RWPE1 (cell line): ENCODE measurements around the gene FGF22.
A peak's percentile ranks its signal among the peaks of the same experiment; 100 is the strongest.
"Not testable (repeated sequence)": the region's sequence is repeated elsewhere in the genome, so short reads cannot be mapped to it uniquely, and the experiment has no call there.

Experiments used
- CTCF ChIA-PET: fragments of 350-600 bp; sonication (Branson Sonifier 250); formaldehyde crosslinking; extraction: SDS; loops from one replicate; lab custom pipeline; 2021; lab: Yijun Ruan, JAX
- POLR2A ChIA-PET: fragments of 400-600 bp; formaldehyde crosslinking; extraction: SDS; loops from one replicate; lab custom pipeline; 2020; ENCODE audit warnings: antibody characterized with exemption; ENCODE audit not compliant: low non-redundant PET; lab: Yijun Ruan, JAX
- DNase-seq: peaks from one replicate; pipeline ENCODE4 v3.0.0; 2012; ENCODE audit warnings: low spot score
- H3K27ac ChIP-seq: fragments of 450-650 bp; 2 replicates; pipeline ENCODE4 v1.5.1; 2017
- TF ChIP-seq, protein P1 (sequence below): fragments of 450-650 bp; conservative IDR thresholded peaks from 2 replicates; pipeline ENCODE4 v1.5.1; 2017; ENCODE audit warnings: low read depth, mild to moderate bottlenecking

The FGF22 gene

DNA sequence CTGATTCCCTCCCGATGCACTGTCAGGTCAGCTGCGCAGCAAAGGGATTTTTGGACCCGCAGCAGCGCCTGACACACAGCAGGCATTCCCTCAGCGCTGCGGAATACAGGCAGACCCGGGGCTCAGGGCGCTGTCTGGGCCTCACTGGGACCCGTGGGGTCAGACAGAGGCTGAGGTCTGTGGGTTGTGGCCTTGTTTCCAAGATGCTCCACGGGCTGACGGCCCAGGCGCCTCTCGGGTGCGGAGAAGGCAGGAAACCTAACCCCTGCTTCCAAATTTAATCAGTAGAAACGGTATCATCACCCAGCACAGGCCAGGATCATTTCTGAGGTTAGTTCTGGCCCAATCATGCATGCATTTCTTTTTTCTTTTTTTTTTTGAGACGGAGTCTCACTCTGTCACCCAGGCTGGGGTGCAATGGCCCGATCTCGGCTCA lies 24.0 kb downstream of the FGF22 start:
- TF ChIP-seq, protein P1, sequence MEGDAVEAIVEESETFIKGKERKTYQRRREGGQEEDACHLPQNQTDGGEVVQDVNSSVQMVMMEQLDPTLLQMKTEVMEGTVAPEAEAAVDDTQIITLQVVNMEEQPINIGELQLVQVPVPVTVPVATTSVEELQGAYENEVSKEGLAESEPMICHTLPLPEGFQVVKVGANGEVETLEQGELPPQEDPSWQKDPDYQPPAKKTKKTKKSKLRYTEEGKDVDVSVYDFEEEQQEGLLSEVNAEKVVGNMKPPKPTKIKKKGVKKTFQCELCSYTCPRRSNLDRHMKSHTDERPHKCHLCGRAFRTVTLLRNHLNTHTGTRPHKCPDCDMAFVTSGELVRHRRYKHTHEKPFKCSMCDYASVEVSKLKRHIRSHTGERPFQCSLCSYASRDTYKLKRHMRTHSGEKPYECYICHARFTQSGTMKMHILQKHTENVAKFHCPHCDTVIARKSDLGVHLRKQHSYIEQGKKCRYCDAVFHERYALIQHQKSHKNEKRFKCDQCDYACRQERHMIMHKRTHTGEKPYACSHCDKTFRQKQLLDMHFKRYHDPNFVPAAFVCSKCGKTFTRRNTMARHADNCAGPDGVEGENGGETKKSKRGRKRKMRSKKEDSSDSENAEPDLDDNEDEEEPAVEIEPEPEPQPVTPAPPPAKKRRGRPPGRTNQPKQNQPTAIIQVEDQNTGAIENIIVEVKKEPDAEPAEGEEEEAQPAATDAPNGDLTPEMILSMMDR: no peak
- CTCF ChIA-PET: interaction anchor here (0.8 to 1.7 kb wide), 2 partner anchors 13 to 70 kb away, joined by 3 to 7 read pairs; no protein-coding TSS in a partner anchor
- peak overlapping the region; percentile 99 for H3K27ac ChIP-seq
- DNase-seq: no peak
- POLR2A ChIA-PET: interaction anchor here (1.4 kb wide), 1 partner anchor 14 kb away, joined by 3 read pairs; no protein-coding TSS in a partner anchor

DNA sequence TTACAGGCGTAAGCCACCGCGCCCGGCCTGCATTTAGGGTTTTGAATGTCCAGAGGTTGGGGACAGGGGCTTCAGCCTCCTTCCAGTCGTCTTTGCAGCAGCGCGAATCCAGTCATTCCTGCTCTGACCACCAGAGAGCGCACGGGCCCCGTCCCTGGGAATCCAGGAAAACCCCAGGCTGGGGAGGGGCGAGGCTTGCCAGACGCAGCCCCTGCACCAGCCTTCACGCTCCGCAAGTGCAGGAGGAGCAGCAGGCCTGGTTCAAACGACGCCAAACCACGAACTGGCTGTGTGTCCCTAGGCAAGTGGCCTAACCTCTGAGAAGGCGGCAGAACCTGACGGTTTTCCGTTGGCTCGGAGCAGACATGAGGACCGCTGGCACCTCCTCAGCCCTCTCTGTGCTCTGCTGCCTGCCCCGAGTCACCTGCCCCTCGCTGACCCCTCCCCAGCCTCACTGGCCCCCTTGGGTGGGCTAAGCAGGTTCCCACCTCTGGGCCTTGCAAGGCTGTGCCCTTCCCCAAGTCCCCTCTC lies 25.3 kb downstream of the FGF22 start:
- CTCF ChIA-PET: no interaction called here
- TF ChIP-seq, protein P1: peak; percentile 95
- peak overlapping the region; percentile 99 for H3K27ac ChIP-seq
- POLR2A ChIA-PET: no interaction called here
- DNase-seq: peak; percentile 78

DNA sequence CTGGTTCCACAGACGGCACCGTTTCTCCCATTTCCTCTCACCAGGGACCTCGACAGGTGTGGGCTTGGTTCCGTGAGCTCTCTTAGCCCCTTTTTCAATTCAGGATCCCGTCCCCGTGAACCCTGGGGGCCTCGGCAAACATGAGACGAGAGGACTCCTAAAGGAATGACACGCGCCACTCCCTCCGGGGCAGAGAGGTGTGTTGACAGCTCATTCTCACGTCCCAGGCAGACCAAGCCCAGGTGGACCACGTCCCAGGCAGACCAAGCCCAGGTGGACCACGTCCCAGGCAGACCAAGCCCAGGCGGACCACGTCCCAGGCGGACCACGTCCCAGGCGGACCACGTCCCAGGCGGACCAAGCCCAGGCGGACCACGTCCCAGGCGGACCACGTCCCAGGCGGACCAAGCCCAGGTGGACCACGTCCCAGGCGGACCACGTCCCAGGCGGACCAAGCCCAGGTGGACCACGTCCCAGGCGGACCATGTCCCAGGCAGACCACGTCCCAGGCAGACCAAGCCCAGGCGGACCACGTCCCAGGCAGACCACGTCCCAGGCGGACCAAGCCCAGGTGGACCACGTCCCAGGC lies 27.4 kb downstream of the FGF22 start:
- POLR2A ChIA-PET, DNase-seq: not testable (repeated sequence)

DNA sequence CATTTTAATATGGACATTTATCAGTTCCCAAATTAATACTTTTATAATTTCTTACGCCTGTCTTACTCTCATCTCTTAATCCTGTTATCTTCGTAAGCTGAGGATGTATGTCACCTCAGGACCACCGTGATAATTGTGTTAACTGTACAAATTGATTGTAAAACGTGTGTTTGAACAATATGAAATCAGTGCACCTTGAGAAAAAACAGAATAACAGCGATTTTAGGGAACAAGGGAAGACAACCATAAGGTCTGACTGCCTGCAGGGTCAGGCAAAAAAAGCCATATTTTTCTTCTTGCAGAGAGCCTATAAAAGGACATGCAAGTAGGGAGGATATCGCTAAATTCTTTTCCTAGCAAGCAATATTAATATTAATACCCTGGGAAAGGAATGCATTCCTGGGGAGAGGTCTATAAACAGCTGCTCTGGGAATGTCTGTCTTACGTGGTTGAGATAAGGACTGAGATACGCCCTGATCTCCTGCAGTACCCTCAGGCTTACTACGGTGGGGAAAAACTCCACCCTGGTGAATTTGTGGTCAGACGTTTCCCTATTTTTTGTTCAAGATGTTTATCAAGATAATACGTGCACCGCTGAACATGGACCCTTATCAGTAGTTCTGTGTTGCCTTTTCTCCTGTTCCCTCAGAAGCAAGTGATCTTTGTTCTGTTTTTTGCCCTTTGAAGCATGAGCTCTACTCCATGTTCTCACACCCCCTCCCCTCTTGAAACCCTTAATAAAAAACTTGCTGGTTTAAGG lies 29.2 kb downstream of the FGF22 start:
- CTCF ChIA-PET, H3K27ac ChIP-seq, POLR2A ChIA-PET, DNase-seq: not testable (repeated sequence)

More for the DNA sequence above, 27.4 kb downstream of the FGF22 start:
- H3K27ac ChIP-seq: peak overlapping the region; percentile 99; the same call in 1 of the 2 replicates
- CTCF ChIA-PET: interaction anchor here (1.5 kb wide), 1 partner anchor 12 kb away, joined by 3 read pairs; no protein-coding TSS in a partner anchor

DNA sequence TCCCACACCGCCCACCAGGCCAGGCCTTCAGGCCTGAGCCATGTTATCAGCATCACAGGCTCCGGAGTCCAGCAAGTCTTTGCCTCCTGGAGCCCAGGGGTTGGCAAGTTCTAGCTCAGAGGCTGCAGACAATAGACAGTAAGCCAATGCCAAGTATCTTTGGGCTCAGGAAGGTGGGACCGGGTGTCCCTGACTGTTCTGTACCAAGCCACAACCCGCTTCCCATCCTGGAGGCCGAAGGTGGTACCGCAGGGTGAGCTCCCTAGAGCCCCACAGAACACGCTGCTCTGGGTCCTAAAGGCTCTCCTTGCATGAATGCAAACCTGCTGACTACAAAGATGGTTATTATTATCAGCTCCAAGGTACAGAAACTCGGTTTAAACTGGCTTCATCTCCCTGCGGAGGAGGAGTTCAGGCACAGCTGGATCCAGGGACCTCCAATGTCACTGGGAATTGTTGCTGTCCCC lies 31.0 kb downstream of the FGF22 start:
- peak overlapping the region; percentile 59; the same call in 1 of the 2 replicates for H3K27ac ChIP-seq
- CTCF ChIA-PET: interaction anchor here (1.9 kb wide), 1 partner anchor 64 kb away, joined by 9 read pairs; no protein-coding TSS in a partner anchor
- no peak for DNase-seq
- POLR2A ChIA-PET: no interaction called here
- TF ChIP-seq, protein P1: no peak

DNA sequence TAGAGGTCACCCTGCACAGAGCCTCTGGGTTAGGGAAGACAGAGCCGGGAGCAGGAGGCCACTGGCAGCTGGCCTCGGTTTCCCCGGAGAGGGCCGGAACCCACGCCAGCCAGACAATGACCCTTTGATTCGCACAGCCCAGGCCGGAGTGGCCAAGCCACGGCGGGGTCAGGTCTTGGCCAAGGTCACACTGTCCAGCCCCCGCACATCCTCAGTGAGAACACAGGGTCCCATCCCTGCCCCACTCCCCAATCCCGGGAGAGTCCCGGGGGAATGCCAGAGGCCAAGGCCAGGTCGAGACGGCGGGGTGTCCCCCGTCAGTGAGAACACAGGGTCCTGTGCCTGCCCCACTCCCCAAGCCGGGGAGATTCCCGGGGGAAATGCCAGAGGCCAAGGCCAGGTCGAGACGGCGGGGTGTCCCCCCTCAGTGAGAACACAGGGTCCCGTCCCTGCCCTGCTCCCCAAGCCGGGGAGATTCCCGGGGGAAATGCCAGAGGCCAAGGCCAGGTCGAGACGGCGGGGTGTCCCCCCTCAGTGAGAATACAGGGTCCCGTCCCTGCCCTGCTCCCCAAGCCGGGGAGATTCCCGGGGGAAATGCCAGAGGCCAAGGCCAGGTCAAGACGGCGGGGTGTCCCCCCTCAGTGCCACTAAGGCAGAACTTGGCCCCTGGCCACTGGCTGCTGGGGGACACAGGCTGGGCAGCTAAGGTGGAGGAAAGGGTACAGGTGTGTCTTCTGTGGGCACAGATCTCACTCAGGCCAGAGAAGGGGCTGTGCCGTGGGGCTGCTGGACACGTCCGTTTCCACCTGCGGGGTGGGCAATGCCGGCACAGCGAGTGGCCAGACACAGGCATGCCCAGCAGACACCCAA lies 34.8 kb downstream of the FGF22 start:
- ChIA-PET POLR2A (interaction anchor here (0.6 kb wide), 2 partner anchors 10 to 92 kb away, joined by 4 read pairs; no protein-coding TSS in a partner anchor), CTCF (no interaction called here)
- H3K27ac ChIP-seq: peak overlapping the region; percentile 98
- no peak for DNase-seq
- TF ChIP-seq, protein P1: no peak
